ENCODE results near the gene AFF2.

Gene AFF2

DNA sequence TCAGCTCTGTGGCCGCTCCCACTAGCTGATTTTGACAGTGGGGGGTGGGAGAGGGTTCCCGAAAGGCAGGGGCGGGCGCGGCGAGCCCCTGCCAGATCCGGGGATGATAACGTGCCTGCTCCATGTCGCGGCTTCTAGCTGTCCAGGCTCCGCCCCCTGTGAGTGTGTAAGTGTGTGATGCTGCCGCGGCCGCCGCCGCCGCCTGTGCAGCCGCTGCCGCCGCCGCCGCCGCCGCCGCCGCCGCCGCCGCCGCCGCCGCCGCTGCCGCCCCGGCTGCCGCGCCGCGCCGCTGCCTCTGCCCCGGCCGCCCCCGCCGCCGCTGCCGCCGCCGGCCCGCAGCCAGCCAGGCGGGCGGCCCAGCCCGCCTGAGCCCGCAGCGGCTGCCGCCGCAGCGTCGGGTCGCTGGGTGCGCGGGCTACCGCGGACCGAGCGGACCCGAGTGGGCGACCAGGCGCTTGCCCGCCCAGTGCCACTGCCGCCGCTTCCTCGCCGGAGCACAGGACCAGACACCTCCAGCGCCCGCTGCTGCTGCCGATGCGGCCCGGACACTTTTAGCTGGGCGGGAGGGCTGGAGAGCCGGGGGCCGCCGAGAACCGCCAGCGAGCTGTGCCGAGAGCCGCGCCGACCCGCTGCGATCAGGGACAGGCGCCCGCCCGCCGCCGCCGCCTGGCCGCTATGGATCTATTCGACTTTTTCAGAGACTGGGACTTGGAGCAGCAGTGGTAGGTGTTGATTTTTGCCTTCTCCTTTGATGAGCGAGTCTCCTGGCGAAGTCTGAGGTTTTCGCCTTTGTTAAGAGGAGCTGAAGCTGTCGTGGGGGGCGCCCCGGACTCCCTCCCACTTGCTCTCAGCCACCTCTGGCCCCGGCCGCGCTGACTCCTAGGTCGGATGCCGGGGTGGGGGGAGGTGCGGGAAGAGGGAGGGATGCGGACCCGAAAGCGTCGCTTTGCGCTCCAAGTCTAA lies at the start of gene AFF2:
AFF2 (plus strand) TSS at position 195 of the 963 bp plus-strand sequence; CDS start at position 676, 481 bp downstream.
- DNase-seq, result peak; percentile 1

DNA sequence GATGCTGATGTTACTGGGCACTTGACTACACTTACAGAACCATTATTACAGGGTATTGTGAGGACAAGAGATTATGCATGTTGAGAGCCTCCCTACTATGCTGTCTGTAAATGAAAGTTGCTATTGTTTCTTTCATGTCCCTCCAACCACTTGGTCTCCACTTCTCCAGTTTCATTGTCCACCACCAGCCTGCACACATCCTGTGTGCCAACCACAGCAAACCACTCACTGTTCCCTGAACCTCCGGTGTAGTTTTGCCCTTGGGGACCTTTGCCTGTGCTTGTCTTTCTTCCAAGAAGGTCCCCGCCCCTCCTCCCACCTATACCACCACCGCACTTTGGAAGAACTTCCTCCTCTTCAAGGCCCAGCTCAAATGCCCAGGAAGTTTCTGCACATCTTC lies 43.1 kb upstream of the AFF2 start:
- DNase-seq, result no peak

DNA sequence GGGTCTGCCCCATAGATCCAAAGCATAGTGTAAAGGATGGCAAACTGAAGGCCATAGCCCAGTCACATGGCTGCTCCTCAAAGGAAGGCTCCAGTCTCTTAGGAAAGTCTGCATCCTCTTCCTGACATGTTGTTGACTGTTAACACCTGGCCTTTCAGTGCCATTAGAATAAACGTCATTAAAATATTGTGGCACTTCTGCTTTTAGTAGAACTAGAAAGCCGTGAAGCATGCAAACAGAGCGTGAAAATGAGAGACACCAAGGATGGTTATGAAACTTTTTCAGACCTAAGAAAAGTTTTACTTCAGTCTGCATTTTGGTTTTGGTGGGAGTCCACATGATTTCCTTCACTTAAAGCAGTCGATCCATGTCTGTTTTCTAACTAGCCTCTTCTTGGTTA lies 41.1 kb upstream of the AFF2 start:
- DNase-seq, result no peak

DNA sequence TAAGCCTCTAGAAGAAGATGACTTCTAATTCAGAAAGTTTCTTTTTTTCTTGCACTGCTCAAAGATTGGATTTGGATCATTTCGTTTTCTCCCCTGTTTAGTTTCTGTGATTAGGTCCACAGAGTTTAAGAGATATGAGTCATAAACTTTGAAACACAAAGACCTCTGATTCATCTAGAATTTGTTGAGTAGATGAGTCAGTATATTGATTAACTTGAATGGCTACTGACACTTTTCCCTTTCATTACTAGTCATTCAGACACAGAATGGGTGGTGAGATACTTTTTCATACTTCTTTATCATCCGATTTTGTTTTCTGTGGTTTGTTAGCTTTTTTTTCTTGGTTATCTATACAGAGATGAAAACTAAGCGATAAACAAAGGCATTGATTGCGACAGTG lies 34.1 kb upstream of the AFF2 start:
- no peak for DNase-seq

DNA sequence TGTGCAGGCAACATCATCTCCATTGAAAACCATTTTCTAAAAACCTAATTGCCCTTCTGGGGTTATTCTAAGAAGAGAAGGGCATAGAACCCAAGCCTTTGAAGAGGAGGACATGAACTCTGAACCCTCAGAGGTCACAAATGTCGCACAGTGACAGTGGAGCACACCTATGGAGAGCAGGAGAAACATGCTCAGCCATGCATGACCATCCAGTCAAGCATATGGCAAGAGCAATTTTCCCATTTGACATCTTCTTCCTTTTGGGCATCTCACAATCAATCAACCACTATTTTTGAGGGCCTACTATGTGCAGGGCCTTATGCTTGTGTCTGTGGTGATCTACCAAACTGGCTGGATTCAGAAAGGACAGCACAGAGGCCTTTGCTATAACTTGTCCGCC lies 30.1 kb upstream of the AFF2 start:
- no peak for DNase-seq

DNA sequence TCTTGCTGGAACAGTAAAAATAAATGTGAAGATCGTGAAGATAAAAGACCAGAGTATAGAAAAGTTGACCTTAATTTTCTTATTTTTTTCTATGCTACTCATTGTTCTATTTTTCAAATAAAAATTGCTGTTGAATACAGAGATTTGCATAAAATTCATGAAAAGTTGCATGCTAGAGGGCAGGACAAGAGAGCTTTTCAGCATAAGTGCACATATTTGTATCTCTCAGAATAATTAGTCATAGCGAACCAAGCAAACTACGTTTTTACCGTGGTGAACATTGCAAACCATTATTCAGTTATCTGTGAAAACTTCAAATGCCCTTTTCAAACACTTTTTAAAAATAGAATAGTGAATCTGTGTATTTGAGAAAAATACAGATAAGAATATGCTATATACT lies 26.4 kb upstream of the AFF2 start:
- no peak for DNase-seq

DNA sequence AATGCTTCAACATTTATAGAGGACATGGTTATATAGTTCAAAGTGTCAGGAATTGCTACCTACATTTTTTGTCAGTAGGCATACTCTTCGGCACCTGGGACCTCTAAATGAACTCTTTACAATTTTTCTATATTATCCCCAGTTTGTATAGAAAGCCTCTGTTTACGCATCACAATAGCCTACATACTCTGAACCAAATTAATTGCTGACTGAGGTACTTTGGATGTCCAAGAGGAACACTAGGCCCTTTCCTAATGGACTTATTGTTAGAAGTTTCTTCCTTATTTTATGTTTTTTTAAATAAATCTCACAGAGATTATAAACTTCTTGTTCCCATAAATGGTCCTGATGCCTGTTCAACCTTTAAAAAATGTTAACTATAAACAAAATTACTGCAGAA lies 8.4 kb upstream of the AFF2 start:
- DNase-seq, result no peak

DNA sequence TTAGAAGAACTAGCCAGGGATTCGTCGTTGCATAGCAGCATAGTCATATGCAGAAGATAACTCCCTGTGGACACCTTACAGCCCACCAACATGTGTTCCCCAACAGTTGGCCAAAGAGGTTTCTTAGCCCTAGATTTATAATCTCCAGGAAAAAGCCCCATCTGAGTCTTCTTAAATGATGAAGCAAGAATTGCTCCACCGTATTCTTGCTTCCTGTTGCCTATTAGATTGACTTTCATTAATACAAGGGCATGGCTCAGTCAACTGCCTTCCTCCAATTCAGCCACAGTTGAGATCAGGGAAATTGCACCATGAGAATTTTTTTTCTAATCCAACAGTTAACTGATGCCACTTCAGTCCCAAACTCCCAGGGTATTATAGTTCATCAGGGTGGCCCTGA lies 5.2 kb upstream of the AFF2 start:
- DNase-seq, result no peak

DNA sequence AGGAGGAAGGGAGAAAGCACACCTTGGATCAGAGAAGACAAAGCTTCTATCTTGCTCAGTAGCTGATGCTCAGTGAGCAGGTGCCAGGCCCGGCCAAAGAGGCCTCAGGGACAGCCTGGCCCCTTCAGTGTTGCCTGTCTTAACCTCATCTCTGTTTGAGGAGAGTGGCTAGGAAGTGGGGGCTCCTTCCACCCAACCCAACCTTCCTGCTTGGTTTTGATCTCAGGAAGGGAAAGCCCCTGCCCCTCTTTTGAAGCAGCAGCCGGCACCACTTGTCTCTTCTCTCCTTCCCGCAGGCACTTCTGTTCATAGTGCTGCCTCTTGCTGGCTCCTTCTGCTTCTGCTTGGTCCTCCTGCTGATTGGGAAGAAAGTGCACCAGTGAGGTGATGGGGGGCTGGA lies 2.4 kb upstream of the AFF2 start:
- no peak for DNase-seq

DNA sequence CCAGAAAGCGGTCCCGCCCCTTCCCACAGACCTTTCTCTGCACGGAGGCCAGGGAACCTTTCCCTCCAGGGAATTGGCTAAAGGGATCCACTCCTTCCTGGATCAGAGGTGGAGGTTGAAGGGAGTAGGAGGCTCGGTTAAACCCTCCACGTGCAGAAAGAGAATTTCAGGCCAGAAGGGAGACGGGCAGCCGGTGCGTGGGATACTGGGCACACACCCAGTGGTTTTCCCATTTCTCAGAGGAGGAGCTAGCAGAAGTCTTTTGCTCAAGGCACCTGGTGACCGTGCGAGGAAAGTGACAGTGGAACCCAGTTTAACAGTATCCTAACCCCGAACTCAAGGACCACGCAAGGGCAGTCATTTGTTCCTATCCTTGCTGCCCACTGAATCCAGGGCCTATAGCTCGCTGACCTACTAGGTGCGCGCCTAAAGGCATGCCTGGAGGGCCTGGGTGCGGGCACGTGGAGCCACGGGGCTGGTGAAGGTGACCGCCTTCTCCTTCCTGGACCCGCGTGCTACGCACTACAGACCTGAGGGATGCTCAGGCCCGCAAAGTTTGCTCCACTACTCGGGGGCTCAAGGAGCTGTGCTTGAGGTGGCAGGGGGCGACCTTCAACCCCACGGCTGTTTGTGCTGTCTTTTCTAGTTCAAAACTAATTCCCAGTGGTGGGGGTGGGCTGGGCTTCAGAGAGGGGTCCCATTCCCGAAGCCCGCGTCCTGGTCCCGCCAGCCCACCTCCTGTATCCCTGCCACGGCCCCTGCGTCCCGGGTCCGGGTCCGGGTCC lies 587 bp upstream of the AFF2 start:
- DNase-seq, result no peak

DNA sequence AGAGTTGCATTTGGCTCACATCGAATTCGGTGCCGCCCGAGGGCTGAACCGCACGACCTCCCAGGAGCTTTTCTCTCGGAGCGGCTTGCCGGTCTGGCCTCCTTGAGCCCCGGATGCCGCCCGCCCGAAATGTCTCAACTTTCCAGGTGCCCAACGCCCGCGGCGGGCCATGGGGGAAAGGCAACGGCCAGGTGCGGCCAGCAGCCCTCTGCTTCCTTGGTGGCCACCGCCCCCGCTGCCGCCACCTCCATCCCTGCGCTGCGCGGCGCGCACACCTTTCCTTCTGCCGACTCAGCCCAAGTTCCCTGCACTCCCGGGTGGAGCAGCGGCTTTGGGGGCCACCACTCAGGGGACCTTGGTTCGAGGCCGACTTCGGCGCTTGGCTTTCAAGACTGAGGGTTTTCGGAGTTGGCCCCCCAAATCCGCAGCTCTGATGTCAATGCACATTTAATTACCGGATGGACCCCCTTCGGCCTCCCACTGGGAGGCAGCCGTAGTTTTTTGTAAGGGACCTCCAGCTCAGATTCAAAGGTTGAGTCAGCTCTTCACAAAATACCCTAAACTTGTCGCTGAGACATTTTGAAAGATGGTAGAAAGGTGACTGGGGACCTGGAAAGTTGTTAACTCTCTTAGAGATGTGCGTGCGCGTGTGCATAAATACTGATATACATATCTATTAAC lies 1.1 kb downstream of the AFF2 start:
- no peak for DNase-seq

DNA sequence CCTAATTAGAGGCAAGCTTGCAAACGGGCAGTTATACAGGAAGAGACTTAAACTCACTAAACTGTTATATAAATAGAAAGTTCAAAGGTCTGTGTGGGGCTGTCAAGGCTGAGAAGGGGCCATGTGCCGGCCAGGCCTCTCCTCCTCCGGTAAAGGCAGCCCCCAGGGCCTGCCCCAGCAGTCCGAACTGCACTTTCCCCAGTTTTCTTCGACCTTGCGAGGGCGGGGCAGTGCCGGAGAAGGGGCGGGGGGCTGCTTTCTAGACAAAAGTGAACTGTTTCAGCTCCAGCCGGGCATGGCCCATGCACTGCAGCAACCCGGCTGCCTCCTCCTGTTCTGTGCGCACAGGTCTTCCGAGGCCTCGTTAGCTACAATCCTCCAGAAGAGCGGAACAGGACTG lies 4.1 kb downstream of the AFF2 start:
- DNase-seq, result no peak

DNA sequence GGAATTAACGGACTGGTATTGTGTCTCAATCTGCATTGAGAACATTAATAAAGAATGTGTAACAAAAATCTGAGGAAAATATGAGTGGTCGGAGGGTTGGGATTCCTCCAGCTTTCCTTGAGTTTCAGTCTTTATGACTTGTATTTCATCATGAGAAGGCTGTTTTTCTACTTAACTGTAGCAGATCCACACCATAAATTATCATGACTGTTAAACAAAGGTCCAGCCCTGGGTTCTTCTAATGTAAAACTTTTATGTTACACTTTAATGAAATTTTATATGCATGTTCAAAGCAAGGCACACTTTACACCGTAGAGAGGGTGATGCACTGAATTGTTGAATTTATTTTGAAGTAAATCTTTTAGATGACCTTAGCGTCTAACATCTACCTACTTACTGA lies 7.0 kb downstream of the AFF2 start:
- no peak for DNase-seq

DNA sequence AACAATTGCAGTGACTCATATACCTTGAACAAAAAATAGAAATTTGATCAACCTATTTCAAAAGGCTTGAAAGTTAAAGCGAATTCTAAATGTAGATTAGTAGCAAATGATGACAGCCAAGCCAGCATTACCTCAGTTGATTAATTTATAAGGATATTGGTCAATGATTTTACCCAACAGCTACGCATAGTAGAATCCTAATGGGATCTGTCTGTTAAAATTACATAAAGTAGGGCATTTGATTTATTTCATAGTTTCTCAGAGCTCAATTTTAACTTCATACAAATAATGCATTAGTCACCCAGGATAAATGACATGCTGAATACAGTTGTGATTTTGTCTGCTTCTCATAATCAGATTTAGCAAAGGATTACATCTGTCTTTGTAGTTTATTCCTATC lies 12.0 kb downstream of the AFF2 start:
- no peak for DNase-seq

DNA sequence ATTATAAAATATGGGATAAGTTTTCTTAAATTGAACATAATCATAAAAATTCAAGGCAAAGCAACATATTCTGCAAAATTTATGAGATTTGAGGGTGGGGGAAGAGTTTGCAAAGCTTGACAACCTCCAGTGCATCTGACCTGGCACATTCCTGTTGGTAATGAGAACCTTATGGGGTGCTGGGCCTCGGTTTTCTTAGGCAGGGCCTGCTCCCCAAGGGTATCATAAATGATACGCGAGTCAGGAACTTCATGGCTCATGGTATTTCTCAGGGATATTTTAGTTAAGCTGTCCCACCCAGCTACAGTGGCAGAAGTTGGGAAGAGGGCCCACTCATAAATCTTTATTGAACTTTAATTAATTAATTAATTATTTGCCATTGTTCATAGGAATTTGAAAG lies 13.2 kb downstream of the AFF2 start:
- no peak for DNase-seq

DNA sequence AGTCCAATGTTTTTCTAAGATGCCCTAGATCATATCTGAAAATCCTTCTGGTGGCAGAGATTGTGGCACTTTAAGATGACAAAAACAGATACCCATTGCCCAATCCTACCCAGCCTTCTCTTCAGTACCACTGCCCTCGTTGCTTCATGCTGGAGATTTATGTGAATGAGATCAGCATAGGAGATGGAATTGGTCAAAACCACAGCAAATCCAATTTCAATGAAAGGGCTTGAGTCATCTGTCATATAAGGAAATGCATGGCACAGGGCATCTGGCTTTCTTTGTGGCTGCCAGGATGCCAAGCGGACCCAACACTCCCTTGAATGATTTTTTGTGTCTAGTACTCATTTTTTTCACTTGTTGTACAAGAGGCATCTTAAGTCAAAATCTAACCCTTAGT lies 16.8 kb downstream of the AFF2 start:
- DNase-seq, result no peak

DNA sequence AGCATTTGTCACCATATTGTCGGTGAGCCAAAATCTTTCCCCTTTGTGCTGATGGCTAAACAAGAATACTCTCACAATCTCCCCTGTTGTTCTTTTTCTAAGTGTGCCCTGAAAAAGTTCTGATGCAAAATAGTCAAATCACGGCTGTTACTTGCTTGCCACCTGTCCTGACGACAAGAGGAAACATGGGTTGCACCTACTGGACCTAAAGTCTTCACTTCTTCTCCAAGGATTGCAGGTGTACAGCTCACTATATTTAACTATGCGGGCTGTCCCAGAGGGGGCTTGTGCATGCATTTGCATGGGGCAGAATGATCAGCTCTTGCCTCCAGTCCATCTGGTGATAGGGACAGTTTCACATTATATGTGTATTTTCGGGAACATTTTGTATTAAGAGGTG lies 21.6 kb downstream of the AFF2 start:
- DNase-seq, result no peak

DNA sequence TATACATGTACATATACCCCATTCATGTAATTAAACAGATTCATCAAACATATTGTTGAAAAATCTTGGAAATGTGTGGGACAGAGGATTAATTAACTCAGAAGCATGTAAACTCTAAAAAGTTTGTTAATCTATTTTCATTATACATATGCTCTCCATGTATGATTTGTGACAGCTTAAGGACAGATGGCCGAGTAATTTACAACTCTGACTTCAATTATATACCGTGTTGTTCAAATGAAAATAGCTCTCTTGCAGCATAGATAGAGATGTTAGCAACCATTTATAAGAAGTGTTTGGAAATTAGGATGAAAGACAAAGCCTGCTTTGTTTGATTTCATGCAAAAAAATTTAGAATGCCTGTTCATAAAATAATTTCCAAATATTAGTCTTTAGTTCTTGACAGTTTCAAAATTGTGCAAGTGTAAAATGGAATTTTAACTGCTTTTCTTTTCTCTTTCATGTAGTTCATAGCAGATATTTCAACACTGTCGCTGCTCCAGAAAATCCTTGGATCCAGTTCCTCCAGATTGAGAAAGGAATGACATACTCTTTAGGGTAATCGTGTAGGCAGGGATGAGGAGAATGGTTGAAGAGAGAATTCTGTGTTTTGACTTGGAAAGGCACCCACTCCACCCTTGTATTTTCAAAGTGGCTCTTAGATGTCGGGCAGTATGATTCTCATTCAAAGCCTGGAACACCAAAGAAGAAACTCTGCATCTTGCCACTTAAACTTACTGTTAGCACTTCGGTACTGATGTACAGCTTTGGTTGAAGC lies 23.1 kb downstream of the AFF2 start:
- no peak for DNase-seq

DNA sequence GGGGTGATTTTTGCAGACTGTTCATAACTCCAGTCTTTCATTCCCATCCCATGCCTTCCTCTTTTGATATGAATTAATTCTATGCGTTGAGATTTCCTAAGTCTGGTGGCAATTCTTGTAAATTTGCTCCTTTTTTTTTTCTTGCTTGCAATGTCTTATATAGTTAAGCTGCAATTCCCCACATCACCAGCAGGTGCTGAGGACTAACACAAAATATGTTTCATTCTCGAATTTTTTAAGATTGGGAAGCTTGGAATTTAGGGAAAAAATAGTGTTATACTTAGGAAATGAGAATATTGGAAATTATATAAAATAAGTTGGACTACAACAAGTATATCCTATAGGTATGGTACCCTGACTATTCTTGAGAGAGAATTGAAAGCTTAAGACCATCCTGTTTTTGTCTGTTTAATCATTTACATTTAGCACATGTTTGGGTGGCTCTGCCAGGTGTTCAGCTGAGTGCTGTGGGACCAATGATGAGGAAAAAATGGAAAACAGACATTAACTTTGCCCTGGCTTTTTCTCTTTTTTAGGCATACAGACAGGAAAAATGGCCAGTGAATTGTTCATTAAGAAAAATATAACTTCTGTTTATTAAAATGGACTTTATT lies 30.2 kb downstream of the AFF2 start:
- no peak for DNase-seq

DNA sequence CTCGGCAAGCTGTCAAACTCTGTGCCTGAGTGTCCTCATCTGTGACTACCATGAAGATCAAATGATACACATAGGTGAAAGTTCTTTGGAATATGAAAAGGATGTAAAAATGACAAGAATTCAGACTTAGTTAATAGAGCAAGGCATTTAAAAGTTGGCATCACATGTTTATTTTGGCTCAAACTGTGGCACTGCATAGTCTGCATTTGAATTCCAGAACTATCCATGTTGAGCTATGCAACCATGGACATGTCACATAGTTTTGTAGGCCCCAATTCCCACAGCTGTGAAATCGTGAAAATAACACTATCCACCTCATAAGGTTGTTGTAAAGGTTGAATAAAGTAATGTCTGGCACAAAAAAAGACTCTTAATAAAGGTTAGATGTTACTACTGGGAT lies 33.9 kb downstream of the AFF2 start:
- no peak for DNase-seq

DNA sequence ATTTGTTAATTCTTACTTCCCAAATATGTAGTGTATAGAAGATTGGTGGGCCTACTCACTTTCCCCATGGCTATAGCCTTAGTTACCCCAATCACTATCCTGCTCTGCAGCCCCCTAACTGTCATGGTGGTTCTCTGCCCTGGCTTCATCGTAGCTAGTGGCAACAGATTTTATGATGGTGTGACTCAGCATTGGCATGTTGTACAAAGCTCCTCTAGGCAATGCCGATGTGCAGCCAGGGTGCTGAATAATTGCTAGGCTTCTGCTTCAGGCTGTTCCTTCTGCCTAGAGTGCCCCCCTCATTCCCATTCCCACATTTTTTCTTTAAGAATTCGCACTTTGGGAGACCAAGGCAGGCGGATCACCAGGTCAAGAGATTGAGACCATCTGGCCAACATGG lies 35.2 kb downstream of the AFF2 start:
- no peak for DNase-seq

DNA sequence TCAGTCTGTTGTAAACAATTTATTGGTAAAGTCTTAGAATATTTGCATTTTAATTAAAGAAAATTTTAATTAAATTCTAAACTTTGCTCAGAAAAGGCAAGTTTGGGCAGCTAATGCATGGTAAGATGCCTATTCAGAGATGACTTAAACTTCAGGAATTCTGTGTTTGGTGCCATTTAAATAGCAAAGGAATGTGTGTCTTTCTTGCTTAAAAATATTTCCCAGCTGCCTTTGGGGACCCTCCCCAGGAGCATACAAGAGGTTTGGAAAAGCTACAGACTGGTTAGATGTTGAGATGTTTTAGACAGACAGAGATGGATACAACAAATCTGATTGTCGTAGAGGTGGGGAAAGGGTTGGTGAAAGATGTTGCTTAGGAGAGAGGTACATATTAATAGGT lies 36.5 kb downstream of the AFF2 start:
- no peak for DNase-seq

Measured in NCI-H510A treated with DMSO at 0.1 percent for 48 hours (cell line).